Middle frontal gyrus (tissue), 1 donor: ENCODE measurements around the gene ACSF3.
"Not testable (repeated sequence)": the region's sequence is repeated elsewhere in the genome, so short reads cannot be mapped to it uniquely, and the experiment has no call there.

ENCODE experiments used
- DNase-seq: peaks from one replicate; pipeline ENCODE4 v3.0.0-alpha.2; 2015; ENCODE audit warnings: low spot score; ENCODE audit errors: extremely low spot score

Gene ACSF3

DNA sequence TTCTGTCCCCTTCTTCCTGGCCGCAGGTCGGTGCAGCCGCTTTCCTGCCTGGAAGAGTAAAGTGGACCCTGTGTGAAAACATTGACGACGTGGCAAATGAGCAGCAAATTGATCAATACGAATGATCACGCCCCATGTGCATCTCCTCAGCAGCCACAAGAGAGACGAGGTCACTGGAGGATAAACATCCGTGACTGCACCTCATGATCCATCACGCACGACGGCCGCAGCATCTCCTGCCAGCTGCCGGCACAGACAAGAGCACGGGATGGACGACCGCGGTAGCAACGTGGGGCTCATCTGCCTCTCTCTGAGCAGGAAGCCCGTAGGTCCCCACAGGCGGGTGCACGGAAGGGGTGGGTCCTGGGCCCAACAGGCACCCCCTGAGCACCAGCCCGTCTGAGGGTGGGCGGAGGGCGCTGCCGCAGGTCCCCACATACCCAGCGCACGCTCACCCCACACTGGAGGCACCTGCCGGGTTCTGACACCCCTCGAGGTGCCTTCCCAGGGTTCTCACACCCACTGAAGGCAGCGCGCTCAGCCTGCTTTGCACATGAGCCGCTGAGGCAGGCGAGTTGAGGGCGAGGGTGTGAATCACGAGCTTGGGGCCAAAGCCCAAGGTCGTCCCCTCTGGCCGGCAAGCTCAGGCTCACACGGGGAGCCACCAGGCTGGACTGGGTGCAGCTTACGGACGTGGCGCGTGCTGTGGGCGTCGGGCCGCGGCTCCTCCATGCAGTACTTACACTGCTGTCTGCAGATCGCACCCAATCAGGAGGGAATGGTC is 65.6 kb downstream of the ACSF3 start:
- DNase-seq: no peak

DNA sequence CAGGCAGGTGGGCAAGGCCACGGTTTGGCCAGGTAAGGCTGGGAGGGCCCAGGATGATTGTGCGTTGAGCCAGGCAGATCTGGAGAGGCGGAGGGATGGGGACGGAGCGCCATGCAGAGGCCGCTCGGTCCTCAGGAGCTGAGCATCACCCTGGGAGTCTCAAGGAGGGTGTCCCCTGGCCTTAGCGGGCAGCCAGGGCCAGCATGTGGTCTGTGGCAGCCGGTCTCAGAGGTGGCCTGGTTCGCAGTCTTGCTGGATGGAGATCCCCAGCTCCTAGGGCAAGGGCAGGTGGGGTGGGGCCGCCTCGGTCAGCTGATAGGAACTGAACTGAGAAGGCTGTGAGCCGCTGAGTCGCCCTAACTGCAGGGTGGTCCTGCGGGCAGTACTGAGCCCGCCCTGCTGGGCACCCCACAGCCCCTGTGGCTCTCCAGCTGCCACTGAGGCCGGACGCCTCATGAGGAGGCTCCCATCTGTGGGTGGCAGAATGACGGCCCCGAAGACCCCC is 66.2 kb downstream of the ACSF3 start:
- no peak for DNase-seq

DNA sequence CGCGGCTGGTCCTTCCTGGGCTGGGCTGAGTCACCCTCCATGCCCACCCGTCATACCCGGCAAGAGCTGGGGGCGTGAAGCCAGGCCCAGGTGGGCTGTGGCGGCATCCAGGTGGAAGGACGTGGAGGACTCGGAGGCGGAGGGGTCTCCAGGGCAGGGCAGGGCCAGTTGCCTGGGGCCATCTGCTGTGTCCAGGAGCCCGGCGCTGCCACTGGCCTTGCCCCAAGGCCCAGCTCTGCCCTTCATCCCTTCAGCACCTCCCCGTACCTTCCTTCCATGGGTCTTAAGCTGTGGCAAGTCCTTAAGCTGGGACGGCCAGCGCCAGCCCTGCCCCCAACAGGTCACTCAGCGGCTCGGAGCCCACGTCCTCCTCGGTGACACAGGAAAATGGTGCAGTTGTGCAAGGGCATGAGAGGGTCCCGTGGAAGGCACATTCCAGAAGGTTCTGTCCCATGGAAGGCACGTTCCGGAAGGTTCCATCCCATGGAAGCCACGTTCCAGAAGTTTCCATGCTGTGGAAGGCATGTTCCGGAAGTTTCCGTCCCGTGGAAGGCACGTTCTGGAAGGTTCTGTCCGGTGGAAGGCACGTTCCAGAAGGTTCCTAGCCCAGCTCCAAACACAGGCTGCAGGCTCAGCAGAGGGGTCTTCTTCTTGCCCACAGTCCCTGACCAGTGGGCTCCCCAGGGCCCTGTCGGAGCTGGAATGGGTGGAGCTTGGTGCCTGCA is 67.5 kb downstream of the ACSF3 start:
- DNase-seq: no peak

DNA sequence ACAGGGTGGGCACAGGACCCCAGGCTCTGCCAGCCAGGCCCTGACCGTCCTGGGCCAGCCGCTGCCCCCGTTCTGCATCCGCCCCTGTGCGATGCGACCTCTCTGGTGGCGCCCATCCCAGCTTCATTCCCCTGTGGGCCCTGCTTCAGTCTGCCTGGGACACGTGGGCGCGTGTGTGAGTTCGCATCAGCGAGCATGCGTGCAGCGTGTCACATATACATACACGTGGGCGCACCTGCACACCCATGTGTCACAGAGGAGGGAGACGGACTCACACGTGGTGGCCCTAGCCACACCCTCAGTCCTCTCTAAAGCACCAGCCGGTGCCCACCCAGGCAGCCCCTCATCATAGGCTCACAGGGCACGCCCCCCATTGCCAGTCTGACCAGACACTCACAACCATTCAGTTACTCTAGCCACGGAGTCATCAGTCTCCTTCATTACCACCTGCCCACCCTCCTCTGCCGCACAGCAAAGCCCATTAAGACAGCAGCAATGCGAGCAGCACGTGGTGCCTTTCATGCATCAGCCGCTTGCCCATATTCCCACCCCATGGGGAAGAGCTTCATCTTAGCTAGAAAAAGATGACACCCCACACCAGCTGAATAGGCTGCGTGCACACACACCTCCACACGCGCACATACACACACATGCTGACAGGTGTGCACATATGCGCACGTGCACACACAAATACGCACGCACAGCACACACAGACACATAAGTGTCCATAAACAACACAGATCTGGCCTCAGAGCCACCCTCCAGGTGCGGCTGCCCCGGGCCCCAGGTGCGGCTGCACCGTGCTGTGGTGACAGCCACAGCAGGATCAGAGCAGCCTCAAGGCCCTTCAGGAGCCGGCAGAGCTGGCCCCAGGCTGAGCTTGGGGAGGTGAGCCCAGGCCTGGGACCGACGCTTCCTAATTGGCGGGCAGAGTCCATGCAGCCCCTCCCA is 68.4 kb downstream of the ACSF3 start:
- no peak for DNase-seq

DNA sequence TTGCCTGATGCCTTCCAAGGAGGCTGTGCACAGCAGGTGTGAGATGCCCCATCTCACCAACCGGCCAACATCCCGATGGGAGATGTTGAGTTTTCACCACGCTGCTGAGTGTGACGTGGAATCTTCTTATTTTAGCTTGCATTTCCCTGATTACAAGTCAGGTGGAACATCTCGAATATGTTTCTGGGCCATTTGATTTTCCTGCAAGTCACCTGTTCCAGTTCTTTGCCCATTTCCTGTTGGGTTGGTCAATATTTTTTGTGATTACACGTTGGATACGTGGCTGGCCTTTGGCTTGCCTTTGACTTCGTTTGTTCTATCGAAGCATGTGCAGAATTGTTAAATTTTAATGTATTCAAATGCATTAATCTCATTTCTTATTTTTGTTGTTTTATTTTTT is 69.6 kb downstream of the ACSF3 start:
- DNase-seq: no peak

DNA sequence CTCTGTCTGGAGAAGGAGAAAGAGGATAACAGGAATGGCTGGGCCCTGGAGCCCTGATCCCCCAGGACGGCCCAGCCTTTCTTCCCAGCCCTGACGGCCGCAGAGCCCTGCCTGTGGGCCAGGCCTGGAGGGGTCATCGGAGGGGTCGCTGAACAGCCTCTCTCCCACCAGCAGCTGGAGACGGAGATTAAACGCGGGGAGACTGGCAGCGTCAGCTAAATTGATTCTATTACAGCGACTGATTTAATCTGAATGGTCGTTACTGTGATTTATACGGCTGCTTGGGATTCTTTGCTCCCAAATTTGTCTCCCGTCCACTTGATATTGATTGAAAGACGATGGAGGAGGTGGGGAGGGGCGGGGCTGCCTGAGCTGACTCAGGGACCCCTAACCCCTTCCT is 70.8 kb downstream of the ACSF3 start:
- DNase-seq: no peak

DNA sequence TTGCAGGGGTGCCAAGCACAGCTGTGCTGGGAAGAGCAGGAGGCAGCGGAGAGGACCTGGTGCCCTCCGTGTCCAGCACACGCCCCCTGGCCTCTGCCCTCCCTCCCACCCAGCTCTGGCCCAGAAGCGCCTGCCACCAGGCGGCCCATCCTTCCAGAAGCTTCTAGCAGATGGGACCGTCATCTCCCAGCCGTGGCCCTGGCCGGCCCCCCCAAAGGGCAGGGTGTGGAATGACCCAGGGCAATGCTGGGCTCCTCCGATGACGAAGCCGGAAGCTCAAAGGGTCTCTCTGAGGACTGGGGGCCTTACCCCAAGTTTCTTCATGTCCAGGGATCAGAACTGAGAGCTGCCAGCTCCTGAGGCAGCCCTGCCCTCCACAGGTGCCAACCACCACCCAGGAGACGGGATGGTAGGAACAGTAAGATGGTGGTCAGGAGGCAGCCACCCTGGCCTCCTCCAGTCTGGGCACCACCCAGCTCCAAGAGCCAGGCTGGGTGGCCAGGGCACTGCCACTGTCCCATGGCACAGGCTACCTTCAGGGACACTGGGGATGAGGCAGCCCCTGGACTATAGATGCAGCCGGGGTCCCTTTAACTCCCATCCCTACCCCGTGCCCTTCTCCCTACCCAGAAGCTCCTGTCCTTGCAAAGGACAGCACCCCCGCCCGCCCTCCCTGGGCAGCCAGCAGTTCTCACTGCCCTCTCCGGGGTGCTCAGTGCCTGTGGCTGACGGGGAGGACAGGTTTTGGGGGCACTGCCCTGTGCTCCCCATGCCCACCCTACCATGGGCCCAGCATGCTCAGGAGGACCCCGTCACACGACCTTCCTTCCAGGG is 71.4 kb downstream of the ACSF3 start:
- no peak for DNase-seq

DNA sequence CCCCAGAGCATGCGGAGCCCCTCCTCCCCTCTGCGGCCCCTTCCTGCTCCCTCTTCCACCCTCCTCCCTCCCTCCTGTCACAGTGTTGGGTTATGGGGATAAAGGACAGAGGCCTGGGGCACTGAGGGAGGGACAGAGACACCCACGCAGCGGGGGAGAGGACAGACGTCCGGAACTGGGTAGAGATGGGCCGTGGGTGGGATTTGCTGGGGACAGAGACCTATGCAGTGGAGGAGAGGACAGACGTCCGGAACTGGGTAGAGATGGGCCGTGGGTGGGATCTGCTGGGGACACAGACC is 72.0 kb downstream of the ACSF3 start:
- not testable (repeated sequence) for DNase-seq

DNA sequence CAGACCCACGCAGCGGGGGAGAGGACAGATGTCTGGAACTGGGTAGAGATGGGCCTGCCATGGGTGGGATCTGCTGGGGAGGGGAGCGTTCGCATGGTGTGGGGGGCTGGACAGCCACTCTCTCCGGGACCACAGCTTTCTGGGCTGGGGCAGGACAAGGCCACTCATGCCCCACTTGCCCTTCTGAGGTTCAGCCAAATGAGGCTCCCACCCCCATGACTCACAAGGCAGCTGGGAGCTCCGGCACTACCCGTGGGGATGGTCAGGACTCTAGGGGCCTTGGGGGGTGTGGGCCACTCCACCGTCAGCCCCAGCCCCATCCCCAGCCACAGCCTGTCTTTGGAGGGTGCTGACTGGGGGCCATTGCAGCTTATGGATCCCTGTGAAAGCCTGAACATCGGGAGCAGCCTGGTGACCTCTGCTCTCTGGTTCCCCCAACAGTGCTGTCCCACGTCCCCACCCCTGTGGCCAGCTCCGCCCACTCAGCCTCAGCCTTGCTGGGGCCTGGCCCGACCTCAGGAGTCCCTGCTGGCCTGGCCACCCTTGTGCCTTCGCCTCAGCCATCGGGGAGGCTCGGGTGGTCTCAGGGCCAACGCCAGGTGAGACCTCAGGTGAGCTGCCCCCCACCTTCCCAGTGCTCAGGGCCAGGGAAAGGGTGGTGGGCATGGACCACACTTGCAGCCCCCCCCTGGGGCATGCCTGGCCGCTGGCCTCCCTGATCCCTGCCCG is 73.2 kb downstream of the ACSF3 start:
- DNase-seq: no peak

DNA sequence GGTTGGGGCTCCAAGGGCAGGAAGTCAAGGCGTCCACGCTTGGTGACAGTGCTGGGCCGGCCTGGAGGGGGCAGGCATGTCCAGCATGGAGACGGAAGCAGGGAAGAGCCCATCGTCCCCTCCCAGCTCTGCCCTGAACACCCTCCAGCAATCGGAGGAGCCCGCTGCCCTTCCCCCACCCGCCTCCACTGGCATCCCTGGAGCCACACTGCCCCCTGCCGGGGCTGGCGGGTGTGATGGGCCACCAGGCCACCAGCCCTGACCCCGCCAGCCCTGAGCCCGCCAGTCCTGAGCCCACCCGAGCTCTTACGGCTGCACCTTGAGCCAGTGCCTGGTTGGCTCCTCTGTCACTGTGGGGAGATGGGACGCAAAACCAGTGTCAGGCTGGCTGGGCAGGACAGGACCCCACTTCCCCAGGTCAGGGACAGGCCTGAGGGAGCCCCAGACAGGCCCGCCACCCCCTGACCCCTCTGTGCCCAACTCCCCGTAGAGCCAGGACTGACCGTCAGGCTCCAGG is 73.8 kb downstream of the ACSF3 start:
- peak; percentile 7 for DNase-seq

DNA sequence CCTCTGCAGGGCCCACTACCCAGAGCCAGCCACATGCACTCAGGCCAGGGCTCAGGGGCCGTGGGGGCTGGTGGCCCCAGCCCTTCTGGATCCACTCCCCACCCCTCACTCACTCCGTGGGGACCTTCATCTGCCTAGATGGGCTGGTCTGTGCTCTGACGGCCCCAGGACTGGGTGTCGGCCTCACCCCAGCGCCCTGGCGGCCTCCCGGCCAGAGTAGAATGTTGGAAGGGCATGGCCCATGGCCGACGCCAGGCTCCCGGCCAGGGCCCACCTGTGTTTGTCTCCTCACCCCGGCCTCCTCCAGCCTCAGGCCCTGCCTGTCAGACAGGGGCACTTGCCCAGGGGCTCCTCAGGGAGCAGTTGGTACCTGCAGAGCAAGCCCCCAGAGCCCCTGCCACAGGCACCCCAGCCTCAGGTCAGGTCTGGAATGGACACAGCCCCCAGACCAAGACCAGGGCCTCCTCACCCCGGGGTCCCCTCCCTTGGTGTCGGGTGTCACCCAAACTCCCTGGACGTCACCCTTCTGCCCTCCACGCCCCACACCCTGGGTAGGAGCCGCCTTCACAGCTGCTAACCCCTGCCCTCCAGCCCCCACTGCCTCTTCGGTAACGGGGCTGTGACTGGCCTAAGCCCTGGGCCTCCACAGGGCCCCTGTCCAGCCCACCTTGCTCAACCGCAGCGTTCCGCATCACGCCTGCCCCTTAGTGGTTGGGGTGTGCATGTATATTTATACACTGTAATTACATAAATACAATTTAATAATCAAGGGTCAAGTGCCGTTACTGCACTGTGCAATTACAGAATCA is 74.9 kb downstream of the ACSF3 start:
- no peak for DNase-seq

DNA sequence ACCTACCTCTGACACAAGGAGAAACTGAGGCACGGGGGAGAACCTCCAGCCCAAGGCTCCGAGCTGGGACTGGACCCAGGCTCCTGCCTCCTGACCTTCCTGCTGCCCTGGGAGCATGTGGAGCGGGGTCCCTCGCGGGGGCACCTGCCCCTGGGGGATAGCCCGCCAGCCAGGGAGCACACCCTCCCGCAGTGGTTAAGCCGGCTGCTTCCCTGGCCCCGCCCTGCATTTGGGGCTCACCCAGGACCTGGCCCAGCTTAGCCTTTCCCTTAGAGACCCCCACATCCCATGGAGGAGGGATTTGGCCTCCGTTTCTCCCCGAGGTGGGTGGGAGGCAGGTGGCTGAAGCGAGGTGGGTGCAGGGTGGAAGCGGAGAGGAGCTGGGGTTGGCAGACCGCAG is 76.1 kb downstream of the ACSF3 start:
- no peak for DNase-seq

DNA sequence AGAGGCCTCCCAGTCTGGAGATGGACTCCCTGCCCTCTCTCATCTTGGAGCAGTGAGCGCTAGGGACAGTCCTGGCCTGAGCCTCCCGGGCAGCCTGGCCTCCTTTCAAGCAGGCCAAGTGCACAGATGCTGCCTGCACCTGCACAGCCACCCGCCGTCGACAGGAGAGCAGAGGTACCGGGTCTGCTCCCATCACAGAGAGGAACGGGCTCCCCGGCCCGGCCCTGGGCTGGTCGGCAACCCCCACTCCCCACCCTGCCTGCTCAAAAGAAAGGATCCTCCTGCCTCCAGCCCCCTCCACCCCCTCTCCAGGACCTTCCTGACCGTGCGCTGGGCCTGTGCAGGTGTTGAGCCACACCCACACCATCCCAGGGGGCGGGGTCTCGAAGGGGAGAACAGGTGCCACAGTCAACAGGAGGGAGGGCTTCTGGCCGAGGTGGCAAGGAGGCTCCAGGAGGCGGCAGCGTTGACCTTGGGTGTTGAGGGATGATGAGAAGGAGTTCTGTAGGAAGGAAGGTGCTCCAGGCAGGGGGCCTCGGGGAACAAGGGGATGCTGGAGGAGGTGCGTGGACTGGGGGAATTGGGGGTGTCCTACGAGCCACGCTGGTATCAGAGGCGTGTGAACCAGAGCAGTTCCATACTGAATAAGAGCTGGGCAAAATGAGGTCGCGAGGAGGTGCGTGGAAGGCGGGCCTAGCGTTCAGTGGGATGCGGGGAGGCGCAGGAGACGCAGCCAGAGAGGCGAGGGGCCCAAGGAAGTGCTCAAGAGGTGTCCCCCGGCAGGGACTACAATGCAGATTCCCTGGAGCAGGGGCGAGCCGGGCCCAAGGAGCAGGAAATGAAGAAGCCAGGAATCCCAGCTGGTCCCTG is 76.9 kb downstream of the ACSF3 start:
- DNase-seq: no peak

DNA sequence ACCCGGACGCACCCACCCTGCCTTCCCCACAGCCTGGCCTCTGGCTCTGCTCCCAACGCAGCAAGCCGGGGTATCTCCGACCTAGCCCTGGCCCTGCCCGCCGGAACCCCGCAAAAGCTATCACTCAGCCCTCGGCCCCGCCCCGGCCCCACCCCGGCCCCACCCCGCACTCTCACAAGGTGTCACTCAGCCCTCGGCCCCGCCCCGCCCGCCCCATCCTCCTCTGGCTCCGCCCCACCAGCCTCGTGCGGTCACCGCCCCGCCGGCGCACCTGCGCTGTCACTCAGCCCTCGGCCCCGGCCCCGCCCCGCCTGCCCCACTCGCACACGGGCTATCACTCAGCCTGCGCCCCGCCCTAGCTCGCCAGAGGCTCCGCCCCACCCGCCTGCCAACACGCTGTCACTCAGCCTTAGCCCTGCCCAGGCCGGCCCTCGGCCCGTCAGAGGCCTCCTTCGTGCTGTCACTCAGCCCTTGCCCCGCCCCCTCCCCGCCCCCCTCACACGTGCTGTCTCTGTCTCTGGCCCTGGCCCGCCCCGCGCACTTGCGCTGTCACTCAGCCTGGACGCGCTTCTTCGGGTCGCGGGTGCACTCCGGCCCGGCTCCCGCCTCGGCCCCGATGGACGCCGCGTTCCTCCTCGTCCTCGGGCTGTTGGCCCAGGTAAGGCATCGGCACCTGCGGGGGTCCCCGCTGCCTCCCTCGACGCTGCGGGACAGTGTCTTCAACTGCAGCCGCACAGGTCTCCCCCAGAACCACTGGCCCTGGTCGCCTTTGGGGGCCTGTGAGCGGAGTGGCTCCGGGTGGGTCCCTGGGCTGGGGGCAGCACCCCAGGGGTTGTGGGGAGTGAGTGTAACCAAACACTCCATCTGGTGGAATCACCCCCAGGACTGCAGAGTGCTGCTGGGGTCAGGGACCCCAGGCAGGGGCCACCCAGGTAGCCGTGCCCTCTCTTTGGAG is 77.8 kb downstream of the ACSF3 start, which contains the start of gene CDH15:
Gene CDH15, plus strand, starts transcription at position 533 of the 955 bp plus-strand sequence. Its CDS starts 84 bp downstream, at position 617.
- DNase-seq: peak; percentile 56

DNA sequence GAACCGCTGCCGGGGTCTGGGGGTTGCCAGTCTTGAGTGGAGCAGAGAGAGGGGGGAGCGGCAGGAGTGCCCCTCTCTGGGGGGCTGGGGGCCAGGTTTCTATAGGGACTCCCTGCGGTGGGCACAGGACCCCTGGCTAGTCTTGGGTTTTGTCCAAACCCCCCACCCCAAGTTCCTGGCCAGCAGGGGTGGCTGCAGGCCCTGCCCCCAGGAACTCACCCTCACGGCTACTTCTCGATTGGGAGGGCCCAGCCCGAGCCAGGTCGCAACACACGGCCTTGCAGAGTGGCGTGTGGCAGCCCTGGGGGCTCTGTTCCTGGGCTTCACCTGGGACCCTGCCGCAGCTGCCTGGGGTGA is 78.5 kb downstream of the ACSF3 start:
- DNase-seq: no peak

DNA sequence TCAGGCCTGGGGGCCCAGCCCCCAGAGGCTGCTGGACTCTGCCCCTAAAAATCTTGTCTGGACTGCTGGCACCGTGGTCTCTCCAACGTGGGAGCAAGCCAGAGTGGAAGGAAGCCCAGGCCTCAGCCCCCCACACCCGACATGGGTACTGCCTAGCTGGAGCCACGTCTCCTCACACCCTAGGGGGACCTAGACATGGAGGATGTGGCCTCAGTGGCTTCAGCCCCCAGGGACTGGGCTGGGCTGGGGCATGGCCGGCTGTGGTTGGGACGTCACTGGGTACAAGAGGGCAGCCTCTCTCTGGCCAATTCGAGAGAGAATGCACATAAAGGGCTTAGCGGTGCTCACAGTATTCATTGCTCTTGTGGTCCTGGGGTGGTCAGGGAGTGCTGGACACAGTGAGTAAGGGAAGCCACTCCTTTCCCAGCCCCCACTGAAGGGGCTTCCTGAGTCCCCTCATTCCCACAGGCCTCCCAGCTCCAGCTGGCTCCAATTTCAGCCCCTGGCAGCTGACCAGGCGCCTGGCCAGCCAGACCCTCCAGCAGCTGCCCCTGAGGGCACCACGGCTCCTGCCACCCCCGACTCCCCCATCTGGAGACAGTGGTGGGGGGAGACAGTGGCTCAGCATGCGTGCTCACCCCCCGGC is 79.0 kb downstream of the ACSF3 start:
- no peak for DNase-seq
